IMR-90 (cell line): ENCODE results near the gene SLC5A3. TPM values are rescaled to one million over a fixed set of nuclear protein-coding genes. Genes with fewer than 3 reads are reported as not detected.

Experiments used
- ATAC-seq: fragments of 200-7000 bp; cut with Tn5 transposase; 2 replicates; pipeline ENCODE4 v1.9.1; 2020; ENCODE audit warnings: low read depth, mild to moderate bottlenecking, moderate library complexity
- BruUV-seq: library from RNA; stranded (reverse); fragments of 400-500 nt; replicated peaks from 2 replicates; lab custom pipeline; 2021; lab: Mats Ljungman, UMichigan
- CTCF ChIA-PET: fragments of 300-600 bp; formaldehyde crosslinking; extraction: SDS; loops from one replicate; lab custom pipeline; 2021; ENCODE audit warnings: antibody characterized with exemption; lab: Yijun Ruan, JAX
- POLR2A ChIA-PET: fragments of 300-600 bp; sonication (Branson Sonifier 250); formaldehyde crosslinking; loops from one replicate; lab custom pipeline; 2022; ENCODE audit warnings: antibody characterized with exemption; ENCODE audit not compliant: unreplicated experiment; lab: Charles Lee
- DNase-seq: peaks from one replicate; pipeline ENCODE4 v3.0.0; 2013
- H2AFZ ChIP-seq: replicated peaks from 2 replicates; pipeline ENCODE3; 2013; ENCODE audit warnings: low read length, mild to moderate bottlenecking; ENCODE audit not compliant: poor library complexity
- H2AK5ac ChIP-seq: 2 replicates; pipeline ENCODE4 v1.6.1; 2013; ENCODE audit warnings: low read depth, low read length, inconsistent platforms
- H2AK9ac ChIP-seq: replicated peaks from 2 replicates; pipeline ENCODE3; 2013; ENCODE audit warnings: mild to moderate bottlenecking, low read depth, low read length, moderate library complexity; ENCODE audit not compliant: poor library complexity
- H2BK120ac ChIP-seq: 2 replicates; pipeline ENCODE4 v1.6.1; 2013; ENCODE audit warnings: low read depth, low read length, inconsistent platforms
- H2BK15ac ChIP-seq: 3 replicates; pipeline ENCODE4 v1.6.1; 2013; ENCODE audit warnings: low read depth, low read length, inconsistent platforms
- H2BK20ac ChIP-seq: 2 replicates; pipeline ENCODE4 v1.6.1; 2013; ENCODE audit warnings: low read depth, mild to moderate bottlenecking, inconsistent platforms, low read length, moderate library complexity
- H2BK5ac ChIP-seq: 2 replicates; pipeline ENCODE4 v1.6.1; 2013; ENCODE audit warnings: mild to moderate bottlenecking, low read depth, low read length, inconsistent platforms; ENCODE audit not compliant: poor library complexity, severe bottlenecking
- H3K14ac ChIP-seq: replicated peaks from 2 replicates; pipeline ENCODE4 v1.6.1; 2013; ENCODE audit warnings: low read depth, low read length, inconsistent platforms
- H3K18ac ChIP-seq: 2 replicates; pipeline ENCODE4 v1.6.1; 2013; ENCODE audit warnings: low read depth, low read length, control low read depth
- H3K23ac ChIP-seq: 2 replicates; pipeline ENCODE4 v1.6.1; 2013; ENCODE audit warnings: low read depth, low read length, inconsistent platforms
- H3K27ac ChIP-seq: 2 replicates; pipeline ENCODE4 v1.5.1; 2013; ENCODE audit warnings: mild to moderate bottlenecking, control low read depth, low read length; ENCODE audit not compliant: insufficient read depth
- H3K27me3 ChIP-seq: 2 replicates; pipeline ENCODE4 v1.6.1; 2013; ENCODE audit warnings: low read length; ENCODE audit not compliant: control insufficient read depth, insufficient read depth
- H3K36me3 ChIP-seq: 2 replicates; pipeline ENCODE4 v1.6.1; 2013; ENCODE audit warnings: low read length, mixed read lengths; ENCODE audit not compliant: control insufficient read depth, insufficient read depth
- H3K4ac ChIP-seq: 2 replicates; pipeline ENCODE4 v1.6.1; 2013; ENCODE audit warnings: low read depth, low read length, inconsistent platforms
- H3K4me1 ChIP-seq: 2 replicates; pipeline ENCODE4 v1.6.1; 2013; ENCODE audit warnings: low read length, mixed read lengths; ENCODE audit not compliant: control insufficient read depth, insufficient read depth
- H3K4me2 ChIP-seq: 2 replicates; pipeline ENCODE4 v1.6.1; 2013; ENCODE audit warnings: low read depth, mild to moderate bottlenecking, control low read depth, low read length, moderate library complexity
- H3K4me3 ChIP-seq: 2 replicates; pipeline ENCODE4 v1.5.1; 2013; ENCODE audit warnings: low read depth, mild to moderate bottlenecking, control low read depth, low read length, moderate library complexity; ENCODE audit not compliant: insufficient read depth
- H3K56ac ChIP-seq: 2 replicates; pipeline ENCODE4 v1.6.1; 2013; ENCODE audit warnings: low read length, inconsistent platforms; ENCODE audit not compliant: insufficient read depth; ENCODE audit errors: extremely low read depth
- H3K79me1 ChIP-seq, 2 experiments: 2 replicates each; pipeline ENCODE4 v1.6.1; 2013; ENCODE audit warnings: low read length in 2 of 2, inconsistent platforms in 1 of 2, low read depth in 1 of 2
- H3K9ac ChIP-seq: 2 replicates; pipeline ENCODE4 v1.6.1; 2013; ENCODE audit warnings: low read depth, low read length, control low read depth
- H3K9me1 ChIP-seq: 2 replicates; pipeline ENCODE4 v1.6.1; 2013; ENCODE audit warnings: low read length, inconsistent platforms; ENCODE audit not compliant: insufficient read depth
- H3K9me3 ChIP-seq: 2 replicates; pipeline ENCODE4 v1.6.1; 2013; ENCODE audit warnings: low read length; ENCODE audit not compliant: control insufficient read depth, insufficient read depth
- H4K20me1 ChIP-seq: 2 replicates; pipeline ENCODE4 v1.6.1; 2013; ENCODE audit warnings: low read length, inconsistent platforms; ENCODE audit not compliant: insufficient read depth
- H4K5ac ChIP-seq: 2 replicates; pipeline ENCODE4 v1.6.1; 2013; ENCODE audit warnings: mild to moderate bottlenecking, low read depth, low read length, control low read depth
- H4K8ac ChIP-seq, 2 experiments: 2 replicates each; pipeline ENCODE4 v1.6.1; 2013; ENCODE audit warnings: low read depth in 2 of 2, low read length in 2 of 2, control low read depth in 1 of 2, inconsistent platforms in 1 of 2
- H4K91ac ChIP-seq: 2 replicates; pipeline ENCODE4 v1.6.1; 2013; ENCODE audit warnings: low read depth, low read length, inconsistent platforms; ENCODE audit not compliant: insufficient read depth
- BHLHE40 ChIP-seq: fragments of 150-350 bp; IDR thresholded peaks from 2 replicates; pipeline ENCODE4 v1.6.1; 2016; ENCODE audit warnings: mild to moderate bottlenecking, low read depth, low read length
- CEBPB ChIP-seq: IDR thresholded peaks from 2 replicates; pipeline ENCODE4 v1.6.1; 2012; ENCODE audit warnings: low read depth, low read length, improper control_type of control experiment
- CHD1 ChIP-seq: IDR thresholded peaks from 2 replicates; pipeline ENCODE4 v1.6.1; 2012; ENCODE audit warnings: low read depth, low read length, improper control_type of control experiment
- CTCF ChIP-seq: conservative IDR thresholded peaks from 2 replicates; pipeline ENCODE4 v1.5.1; 2012; ENCODE audit warnings: mild to moderate bottlenecking, low read depth, low read length, improper control_type of control experiment
- FOS ChIP-seq: fragments of 150-350 bp; IDR thresholded peaks from 2 replicates; pipeline ENCODE4 v1.6.1; 2016; ENCODE audit warnings: low read depth, low read length
- MAFK ChIP-seq: IDR thresholded peaks from 2 replicates; pipeline ENCODE4 v1.6.1; 2012; ENCODE audit warnings: low read depth, low read length, improper control_type of control experiment
- MAZ ChIP-seq: IDR thresholded peaks from 2 replicates; pipeline ENCODE4 v1.6.1; 2012; ENCODE audit warnings: low read depth, mild to moderate bottlenecking, low read length, improper control_type of control experiment, moderate library complexity, borderline replicate concordance
- NFE2L2 ChIP-seq: fragments of 150-350 bp; IDR thresholded peaks from 2 replicates; pipeline ENCODE4 v1.6.1; 2016; ENCODE audit warnings: low read depth, mild to moderate bottlenecking, low read length
- POLR2A ChIP-seq: IDR thresholded peaks from 2 replicates; pipeline ENCODE4 v1.6.1; 2012; ENCODE audit warnings: mild to moderate bottlenecking, low read depth, low read length
- RAD21 ChIP-seq: IDR thresholded peaks from 2 replicates; pipeline ENCODE4 v1.6.1; 2012; ENCODE audit warnings: low read length, improper control_type of control experiment
- RCOR1 ChIP-seq: IDR thresholded peaks from 2 replicates; pipeline ENCODE4 v1.6.1; 2012; ENCODE audit warnings: mild to moderate bottlenecking, low read length, improper control_type of control experiment; ENCODE audit not compliant: insufficient replicate concordance
- RFX5 ChIP-seq: IDR thresholded peaks from 2 replicates; pipeline ENCODE4 v1.8.0; 2012; ENCODE audit warnings: low read depth, mild to moderate bottlenecking, low read length, moderate library complexity
- SMC3 ChIP-seq: fragments of 150-350 bp; IDR thresholded peaks from 2 replicates; pipeline ENCODE4 v1.6.1; 2016; ENCODE audit warnings: low read depth, mild to moderate bottlenecking, antibody characterized with exemption, low read length, moderate library complexity
- USF2 ChIP-seq: fragments of 150-350 bp; IDR thresholded peaks from 2 replicates; pipeline ENCODE4 v1.6.1; 2017; ENCODE audit warnings: mild to moderate bottlenecking, antibody characterized with exemption, low read length, low read depth
- WGBS, 2 experiments: methylation state at CpG; one replicate each; pipeline versions ENCODE4 v1.1.5 to v1.1.7; 2013; ENCODE audit warnings: missing lambda C conversion rate in 2 of 2; ENCODE audit not compliant: insufficient read length in 1 of 2; ENCODE audit errors: extremely low coverage in 2 of 2; 5-methylcytosine and 5-hydroxymethylcytosine counted together
- dilution Hi-C: fragments of 300-500 bp; cut with HindIII; formaldehyde crosslinking; loops from one replicate; pipeline ENCODE4 v1.14.3; 2018; ENCODE audit warnings: low sequenced_read_pairs; ENCODE audit not compliant: unreplicated experiment
- in situ Hi-C: fragments of 300-500 bp; cut with MboI; formaldehyde crosslinking; loops from 3 replicates; pipeline ENCODE4 v1.14.3; 2019; ENCODE audit warnings: low sequenced_read_pairs, inconsistent platforms, mixed read lengths
- intact Hi-C: fragments of 100-400 bp; cut with micrococcal nuclease; formaldehyde crosslinking; loops from 2 replicates; pipeline ENCODE4 v1.10.0; 2022
- polyA plus RNA-seq, 3 experiments: library from polyadenylated mRNA; depleted of rRNA; stranded (reverse); fragments of >200 nt; gene quantifications; 2 replicates each; pipeline ENCODE4 v1.2.3, GENCODE V29; 2012; ENCODE audit warnings: low replicate concordance in 1 of 3
- total RNA-seq: library from RNA; depleted of rRNA; stranded (reverse); fragments of >200 nt; gene quantifications from 2 replicates; pipeline ENCODE4 v1.2.3, GENCODE V29; 2012
- TF ChIP-seq, protein P1 (sequence below): fragments of 150-350 bp; IDR thresholded peaks from 2 replicates; pipeline ENCODE4 v1.6.1; 2016; ENCODE audit warnings: low read depth, mild to moderate bottlenecking, low read length, moderate library complexity, borderline replicate concordance

SLC5A3 gene
- total and polyA plus RNA-seq, 2 of the 4 experiments (the other 2 are of a cell fraction): 1.8 to 9.9 TPM

DNA sequence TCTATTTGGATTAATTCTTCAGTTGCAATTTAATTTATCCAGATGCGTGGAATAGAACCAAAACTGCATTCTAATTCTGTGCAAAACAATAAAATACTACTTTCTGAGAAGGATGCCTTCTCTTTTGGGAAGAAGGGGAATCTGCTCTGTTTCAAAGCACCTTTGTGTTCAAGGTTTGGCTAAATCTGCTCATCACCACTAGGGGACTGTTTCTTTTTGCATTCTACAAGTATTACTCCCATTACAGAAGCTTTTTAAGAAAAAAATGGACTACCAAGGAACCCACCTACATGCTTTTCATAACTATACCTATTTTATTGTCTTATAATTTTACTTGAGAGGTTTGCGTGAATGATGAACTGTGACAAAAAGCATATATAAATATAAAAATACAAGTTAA, 18.2 kb downstream of the SLC5A3 start:
- in situ Hi-C loops (loop anchor here (5.0 kb wide), 1 partner anchor 169 kb away; no protein-coding TSS in a partner anchor), intact Hi-C loops (no loop called here), dilution Hi-C loops (no loop called here)
- no peak overlapping the region for H3K14ac ChIP-seq
- H4K5ac ChIP-seq: no peak overlapping the region
- H3K79me1 ChIP-seq: peaks cover 33 to 66% of the 10 kb centered on the region in 2 experiments
- peaks cover 8% of the 10 kb centered on the region for H3K4me1 ChIP-seq
- no peak overlapping the region for H3K4me2 ChIP-seq
- no TSS peak for BruUV-seq
- ChIA-PET POLR2A (no interaction called here), CTCF (no interaction called here)
- H3K9me1 ChIP-seq: peaks cover 17% of the 10 kb centered on the region
- no peak for DNase-seq
- no peak overlapping the region for H2BK5ac ChIP-seq
- H3K56ac ChIP-seq: no peak overlapping the region
- no peak overlapping the region for H2AK9ac ChIP-seq
- WGBS, 2 experiments: no CpG with 5 or more reads among the region's 2 CpGs
- H3K4ac ChIP-seq: no peak overlapping the region
- H3K18ac ChIP-seq: no peak overlapping the region
- TF ChIP-seq RAD21: no peak
- no peak for TF ChIP-seq SMC3
- no peak for TF ChIP-seq CTCF
- no peak for TF ChIP-seq RFX5
- no peak for TF ChIP-seq CEBPB
- no peak for TF ChIP-seq CHD1
- no peak for TF ChIP-seq RCOR1
- TF ChIP-seq BHLHE40: no peak
- TF ChIP-seq FOS: no peak
- no peak for TF ChIP-seq MAFK
- no peak for TF ChIP-seq NFE2L2
- no peak for TF ChIP-seq USF2
- no peak for TF ChIP-seq MAZ
- no peak for TF ChIP-seq POLR2A
- TF ChIP-seq, protein P1, sequence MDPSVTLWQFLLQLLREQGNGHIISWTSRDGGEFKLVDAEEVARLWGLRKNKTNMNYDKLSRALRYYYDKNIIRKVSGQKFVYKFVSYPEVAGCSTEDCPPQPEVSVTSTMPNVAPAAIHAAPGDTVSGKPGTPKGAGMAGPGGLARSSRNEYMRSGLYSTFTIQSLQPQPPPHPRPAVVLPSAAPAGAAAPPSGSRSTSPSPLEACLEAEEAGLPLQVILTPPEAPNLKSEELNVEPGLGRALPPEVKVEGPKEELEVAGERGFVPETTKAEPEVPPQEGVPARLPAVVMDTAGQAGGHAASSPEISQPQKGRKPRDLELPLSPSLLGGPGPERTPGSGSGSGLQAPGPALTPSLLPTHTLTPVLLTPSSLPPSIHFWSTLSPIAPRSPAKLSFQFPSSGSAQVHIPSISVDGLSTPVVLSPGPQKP: no peak
- no peak overlapping the region for H4K91ac ChIP-seq
- H2BK120ac ChIP-seq: no peak overlapping the region
- H3K27me3 ChIP-seq: no peaks in the 10 kb centered on the region
- H3K9me3 ChIP-seq: no peaks in the 10 kb centered on the region
- no peak overlapping the region for H4K8ac ChIP-seq
- H2BK15ac ChIP-seq: no peak overlapping the region
- H2BK20ac ChIP-seq: no peak overlapping the region
- no peak overlapping the region for H2AFZ ChIP-seq
- H3K4me3 ChIP-seq: no peak overlapping the region
- H3K23ac ChIP-seq: no peak overlapping the region
- no peak overlapping the region for H3K9ac ChIP-seq
- peaks cover 18% of the 10 kb centered on the region for H4K20me1 ChIP-seq
- H3K27ac ChIP-seq: no peak overlapping the region
- ATAC-seq: no peak
- H2AK5ac ChIP-seq: no peak overlapping the region
- peaks cover 7% of the 10 kb centered on the region for H3K36me3 ChIP-seq
